ENCODE results near the gene MS4A4E.

MS4A4E gene

DNA sequence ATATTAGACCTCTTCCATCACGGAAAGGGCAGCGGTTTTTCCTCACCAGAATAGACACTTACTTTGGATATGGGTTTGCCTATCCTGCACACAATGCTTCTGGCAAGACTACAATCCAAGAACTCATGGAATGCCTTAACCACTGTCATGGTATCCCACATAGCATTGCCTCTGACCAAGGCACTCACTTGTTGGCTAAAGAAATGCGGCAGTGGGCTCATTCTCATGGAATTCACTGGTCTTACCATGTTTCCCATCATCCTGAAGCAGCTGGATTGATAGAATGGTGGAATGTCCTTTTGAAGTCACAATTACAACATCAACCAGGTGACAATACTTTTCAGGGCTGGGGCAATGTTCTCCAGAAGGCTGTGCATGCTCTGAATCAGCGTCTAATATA is 20.8 kb downstream of the MS4A4E start:
- TF ChIP-seq, protein P1, sequence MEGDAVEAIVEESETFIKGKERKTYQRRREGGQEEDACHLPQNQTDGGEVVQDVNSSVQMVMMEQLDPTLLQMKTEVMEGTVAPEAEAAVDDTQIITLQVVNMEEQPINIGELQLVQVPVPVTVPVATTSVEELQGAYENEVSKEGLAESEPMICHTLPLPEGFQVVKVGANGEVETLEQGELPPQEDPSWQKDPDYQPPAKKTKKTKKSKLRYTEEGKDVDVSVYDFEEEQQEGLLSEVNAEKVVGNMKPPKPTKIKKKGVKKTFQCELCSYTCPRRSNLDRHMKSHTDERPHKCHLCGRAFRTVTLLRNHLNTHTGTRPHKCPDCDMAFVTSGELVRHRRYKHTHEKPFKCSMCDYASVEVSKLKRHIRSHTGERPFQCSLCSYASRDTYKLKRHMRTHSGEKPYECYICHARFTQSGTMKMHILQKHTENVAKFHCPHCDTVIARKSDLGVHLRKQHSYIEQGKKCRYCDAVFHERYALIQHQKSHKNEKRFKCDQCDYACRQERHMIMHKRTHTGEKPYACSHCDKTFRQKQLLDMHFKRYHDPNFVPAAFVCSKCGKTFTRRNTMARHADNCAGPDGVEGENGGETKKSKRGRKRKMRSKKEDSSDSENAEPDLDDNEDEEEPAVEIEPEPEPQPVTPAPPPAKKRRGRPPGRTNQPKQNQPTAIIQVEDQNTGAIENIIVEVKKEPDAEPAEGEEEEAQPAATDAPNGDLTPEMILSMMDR (IDR thresholded peaks at IDR 0.05; ENCODE audit: low read depth, low read length, missing control alignments): no peak
- no peak overlapping the region for H3K4me3 ChIP-seq (replicated peaks; ENCODE audit: low read depth, low read length)
- DNase-seq (ENCODE audit: extremely low read depth, low read depth): no peak

DNA sequence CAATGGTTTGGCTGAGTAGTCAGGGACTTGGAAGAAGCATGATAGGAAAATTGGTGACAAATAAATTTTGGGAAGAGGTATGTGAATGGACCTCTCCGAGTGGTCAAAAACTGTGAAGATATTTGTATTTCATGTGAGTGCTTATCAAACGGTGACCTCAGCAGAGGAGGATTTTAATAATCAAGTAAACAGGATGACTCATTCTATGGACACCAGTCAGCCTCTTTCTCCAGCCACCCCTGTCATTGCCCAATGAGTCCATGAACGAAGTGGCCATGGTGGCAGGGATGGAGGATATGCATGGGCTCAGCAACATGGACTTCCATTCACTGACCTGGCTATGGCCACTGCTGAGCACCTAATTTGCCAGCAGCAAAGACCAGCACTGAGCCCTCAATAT is 21.2 kb downstream of the MS4A4E start:
- TF ChIP-seq, protein P1 (IDR thresholded peaks at IDR 0.05; ENCODE audit: low read depth, low read length, missing control alignments): no peak
- no peak overlapping the region for H3K4me3 ChIP-seq (replicated peaks; ENCODE audit: low read depth, low read length)
- DNase-seq (ENCODE audit: extremely low read depth, low read depth): no peak

DNA sequence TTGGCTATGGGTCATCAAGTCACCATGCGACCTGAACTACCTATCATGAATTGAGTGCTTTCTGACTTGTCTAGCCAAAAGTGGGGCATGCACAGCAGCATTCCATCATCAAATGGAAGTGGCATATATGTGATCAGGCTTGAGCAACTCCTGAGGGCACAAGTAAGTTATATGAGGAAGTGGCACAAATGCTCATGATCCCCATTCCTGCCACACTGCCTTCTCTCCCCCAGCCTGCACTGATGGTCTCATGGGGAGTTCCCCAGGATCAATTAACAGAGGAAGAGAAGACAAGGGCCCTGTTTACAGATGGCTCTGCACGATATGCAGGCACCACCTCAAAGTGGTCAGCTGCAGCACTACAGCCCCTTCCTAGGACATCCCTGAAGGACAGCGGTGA is 21.8 kb downstream of the MS4A4E start:
- H3K4me3 ChIP-seq (replicated peaks; ENCODE audit: low read depth, low read length): no peak overlapping the region
- DNase-seq (ENCODE audit: extremely low read depth, low read depth): no peak
- TF ChIP-seq, protein P1 (IDR thresholded peaks at IDR 0.05; ENCODE audit: low read depth, low read length, missing control alignments): no peak

GRCh38 chr11:60214386-60214785 is 28.6 kb downstream of the MS4A4E start:
- H3K4me3 ChIP-seq (replicated peaks; ENCODE audit: low read depth, low read length): no peak overlapping the region
- TF ChIP-seq, protein P1 (IDR thresholded peaks at IDR 0.05; ENCODE audit: low read depth, low read length, missing control alignments): no peak
- DNase-seq (ENCODE audit: extremely low read depth, low read depth): no peak

DNA sequence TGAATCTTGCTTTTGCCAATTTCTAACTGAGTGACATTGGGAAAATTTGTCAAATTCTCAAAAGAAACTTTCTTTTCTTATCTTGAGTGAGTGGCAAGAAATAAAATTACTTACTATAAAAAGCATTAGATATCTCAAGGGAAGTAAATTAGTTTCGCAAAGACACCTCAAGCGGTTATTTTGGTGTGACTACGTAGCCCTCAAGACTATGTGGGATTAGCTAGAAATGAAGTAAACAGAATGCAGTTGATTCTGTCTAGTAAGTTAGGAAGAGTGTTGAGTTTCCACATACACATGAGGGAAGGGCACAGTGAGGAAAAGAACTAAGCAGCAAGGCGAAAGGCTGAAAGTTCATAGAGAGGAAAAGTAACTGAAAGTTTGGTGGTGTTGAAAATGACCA is 31.7 kb downstream of the MS4A4E start:
- H3K4me3 ChIP-seq (replicated peaks; ENCODE audit: low read depth, low read length): no peak overlapping the region
- no peak for DNase-seq (ENCODE audit: extremely low read depth, low read depth)

GRCh38 chr11:60209977-60210376 is 33.0 kb downstream of the MS4A4E start:
- TF ChIP-seq, protein P1 (IDR thresholded peaks at IDR 0.05; ENCODE audit: low read depth, low read length, missing control alignments): no peak
- no peak for DNase-seq (ENCODE audit: extremely low read depth, low read depth)
- no peak overlapping the region for H3K4me3 ChIP-seq (replicated peaks; ENCODE audit: low read depth, low read length)

More for the DNA sequence above, 31.7 kb downstream of the MS4A4E start:
- TF ChIP-seq, protein P1 (IDR thresholded peaks at IDR 0.05; ENCODE audit: low read depth, low read length, missing control alignments): no peak

DNA sequence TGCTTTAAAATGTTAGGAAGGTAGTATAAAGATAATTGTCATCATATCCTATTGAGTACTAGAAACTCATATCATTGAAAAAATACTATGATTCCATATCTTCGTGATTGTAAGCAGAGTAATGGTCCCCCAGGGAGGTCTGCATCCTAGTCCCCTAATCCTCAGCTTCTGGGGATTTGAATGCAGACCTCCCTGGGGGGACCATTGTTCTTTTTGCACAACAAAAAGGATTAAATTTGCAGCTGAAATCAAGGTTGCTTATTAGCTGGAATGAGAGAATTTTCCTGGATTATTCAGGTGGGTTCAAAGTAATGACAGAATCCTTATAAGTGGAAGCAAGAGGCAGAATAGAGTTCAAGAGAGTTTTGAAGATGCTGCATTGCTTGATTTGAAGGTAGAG is 34.0 kb downstream of the MS4A4E start:
- no peak overlapping the region for H3K4me3 ChIP-seq (replicated peaks; ENCODE audit: low read depth, low read length)
- TF ChIP-seq, protein P1 (IDR thresholded peaks at IDR 0.05; ENCODE audit: low read depth, low read length, missing control alignments): no peak
- no peak for DNase-seq (ENCODE audit: extremely low read depth, low read depth)
